GM12872 (cell line): ENCODE data around the gene MAP2K4.

Experiments used
- TF ChIP-seq, protein P1 (sequence below): IDR thresholded peaks from 3 replicates; pipeline ENCODE4 v1.5.1; 2011; ENCODE audit warnings: low read depth, mild to moderate bottlenecking, low read length, moderate library complexity; ENCODE audit not compliant: insufficient read depth

Gene MAP2K4

DNA sequence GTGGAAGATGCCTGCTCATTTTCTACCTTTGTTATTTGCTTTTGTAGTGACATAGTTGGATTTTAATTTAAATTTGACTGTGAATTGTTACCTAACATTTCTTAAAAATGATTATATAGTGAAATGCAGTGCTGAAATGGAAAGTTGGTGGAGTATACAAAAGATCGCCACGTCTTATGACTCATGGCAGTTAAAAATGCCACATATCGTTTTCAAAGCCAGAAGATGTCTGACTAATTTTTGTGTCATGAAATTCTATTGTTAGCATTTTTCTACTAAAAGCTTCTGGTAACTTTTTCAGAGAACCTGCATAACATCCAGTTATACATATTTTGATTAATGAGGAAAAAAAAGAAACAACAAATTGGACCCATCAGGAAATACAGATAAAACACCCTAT lies 20.6 kb downstream of the MAP2K4 start:
- TF ChIP-seq, protein P1, sequence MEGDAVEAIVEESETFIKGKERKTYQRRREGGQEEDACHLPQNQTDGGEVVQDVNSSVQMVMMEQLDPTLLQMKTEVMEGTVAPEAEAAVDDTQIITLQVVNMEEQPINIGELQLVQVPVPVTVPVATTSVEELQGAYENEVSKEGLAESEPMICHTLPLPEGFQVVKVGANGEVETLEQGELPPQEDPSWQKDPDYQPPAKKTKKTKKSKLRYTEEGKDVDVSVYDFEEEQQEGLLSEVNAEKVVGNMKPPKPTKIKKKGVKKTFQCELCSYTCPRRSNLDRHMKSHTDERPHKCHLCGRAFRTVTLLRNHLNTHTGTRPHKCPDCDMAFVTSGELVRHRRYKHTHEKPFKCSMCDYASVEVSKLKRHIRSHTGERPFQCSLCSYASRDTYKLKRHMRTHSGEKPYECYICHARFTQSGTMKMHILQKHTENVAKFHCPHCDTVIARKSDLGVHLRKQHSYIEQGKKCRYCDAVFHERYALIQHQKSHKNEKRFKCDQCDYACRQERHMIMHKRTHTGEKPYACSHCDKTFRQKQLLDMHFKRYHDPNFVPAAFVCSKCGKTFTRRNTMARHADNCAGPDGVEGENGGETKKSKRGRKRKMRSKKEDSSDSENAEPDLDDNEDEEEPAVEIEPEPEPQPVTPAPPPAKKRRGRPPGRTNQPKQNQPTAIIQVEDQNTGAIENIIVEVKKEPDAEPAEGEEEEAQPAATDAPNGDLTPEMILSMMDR: no peak

DNA sequence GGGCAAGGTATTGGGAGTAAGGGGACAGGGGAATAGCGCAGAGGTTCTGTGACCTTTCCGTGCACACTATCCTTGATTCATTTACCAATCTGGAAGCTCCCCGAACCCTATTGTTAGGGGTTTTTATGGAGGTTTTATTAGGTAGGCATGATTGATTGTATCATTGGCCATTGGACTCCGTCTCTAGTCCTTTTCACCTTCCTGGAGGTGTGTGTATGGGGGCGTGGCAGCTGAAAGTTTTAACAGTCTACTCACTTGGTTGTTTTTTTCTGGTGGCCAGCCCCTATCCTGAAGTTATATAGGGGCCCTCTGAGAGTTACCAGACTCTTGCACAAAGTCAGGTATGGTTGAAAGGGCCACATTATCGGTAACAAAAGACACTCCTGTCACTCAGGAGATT lies 23.0 kb downstream of the MAP2K4 start:
- TF ChIP-seq, protein P1: no peak

DNA sequence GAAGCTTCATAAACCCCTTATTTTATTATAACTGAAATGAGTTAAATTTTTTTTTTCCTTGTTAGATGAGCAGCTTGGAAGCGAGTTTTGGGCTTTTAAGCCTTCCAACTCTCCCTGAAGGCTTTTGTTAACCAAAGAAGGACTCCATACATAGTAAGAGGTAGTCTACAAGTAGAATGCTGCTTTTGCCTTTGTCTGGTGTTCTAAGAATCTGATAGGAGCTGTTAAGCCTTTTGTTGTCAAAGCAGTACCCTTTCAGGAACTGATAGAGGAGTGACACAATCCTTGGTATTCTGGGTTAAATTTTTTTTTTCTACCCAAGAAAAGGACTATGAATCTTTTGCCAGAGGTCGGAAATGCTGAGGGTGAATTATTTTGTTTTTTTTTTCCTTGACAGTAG lies 26.1 kb downstream of the MAP2K4 start:
- TF ChIP-seq, protein P1: no peak

DNA sequence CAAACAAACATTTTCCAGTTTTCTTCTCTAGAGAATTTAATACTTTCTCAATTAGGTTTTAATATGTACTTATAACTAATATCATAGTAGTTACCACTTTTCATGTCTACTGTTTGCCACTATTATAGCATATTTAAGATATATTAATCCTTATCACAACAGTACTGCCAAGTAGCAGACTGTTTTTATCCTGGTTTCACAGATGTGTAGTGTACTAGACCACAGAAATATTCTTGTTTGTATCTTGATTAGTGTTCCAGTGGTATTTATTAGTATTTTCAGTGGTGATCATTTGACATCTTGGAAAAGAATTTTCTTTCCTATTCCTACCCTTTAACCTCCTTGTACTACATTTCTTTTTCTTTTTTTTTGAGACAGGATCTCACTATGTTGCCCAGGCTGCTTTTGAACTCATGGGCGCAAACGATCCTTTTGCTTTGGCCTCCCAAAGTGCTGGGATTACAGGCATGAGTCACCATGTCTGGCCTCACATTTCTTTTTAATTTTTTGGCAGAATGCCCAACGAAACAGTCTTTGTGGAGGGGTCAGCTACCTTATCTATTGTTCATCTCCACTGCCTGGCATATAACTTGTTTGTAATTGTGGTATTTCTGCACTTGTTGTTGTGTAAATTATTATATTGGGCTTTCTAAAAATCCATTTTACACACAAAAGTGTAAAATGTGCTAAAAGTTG lies 27.2 kb downstream of the MAP2K4 start:
- TF ChIP-seq, protein P1: no peak

DNA sequence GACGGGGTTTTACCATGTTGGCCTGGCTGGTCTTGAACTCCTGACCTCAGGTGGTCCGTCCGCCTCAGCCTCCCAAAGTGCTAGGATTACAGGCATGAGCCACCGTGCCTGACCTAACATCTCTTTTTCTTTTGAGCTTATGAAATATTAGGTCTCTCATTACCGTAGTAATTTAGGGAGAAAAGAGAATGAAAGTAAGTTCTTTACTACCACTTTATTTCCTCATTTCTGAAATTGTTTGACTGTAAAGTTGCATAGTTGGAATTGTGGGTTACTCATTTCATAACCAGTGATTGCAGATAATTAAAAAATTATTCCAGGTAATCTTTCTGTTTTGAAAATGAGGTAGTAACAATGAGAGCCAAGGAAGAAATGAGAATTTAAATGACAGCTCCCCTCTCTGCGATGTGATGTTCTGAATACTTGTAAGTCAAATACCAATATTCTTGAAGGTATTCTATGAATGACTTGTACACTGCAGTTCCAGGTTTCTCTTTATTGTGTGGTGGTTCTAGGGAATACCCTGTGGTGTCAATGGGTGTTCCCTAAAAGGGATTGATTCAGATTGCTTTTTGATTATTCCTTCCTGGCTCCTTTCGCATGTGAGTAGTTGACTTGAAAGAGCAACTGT lies 28.3 kb downstream of the MAP2K4 start:
- TF ChIP-seq, protein P1: no peak

- TF ChIP-seq, protein P1: no peak
Measured at GRCh38 chr17:12050646-12051225, 30.1 kb downstream of the MAP2K4 start.

DNA sequence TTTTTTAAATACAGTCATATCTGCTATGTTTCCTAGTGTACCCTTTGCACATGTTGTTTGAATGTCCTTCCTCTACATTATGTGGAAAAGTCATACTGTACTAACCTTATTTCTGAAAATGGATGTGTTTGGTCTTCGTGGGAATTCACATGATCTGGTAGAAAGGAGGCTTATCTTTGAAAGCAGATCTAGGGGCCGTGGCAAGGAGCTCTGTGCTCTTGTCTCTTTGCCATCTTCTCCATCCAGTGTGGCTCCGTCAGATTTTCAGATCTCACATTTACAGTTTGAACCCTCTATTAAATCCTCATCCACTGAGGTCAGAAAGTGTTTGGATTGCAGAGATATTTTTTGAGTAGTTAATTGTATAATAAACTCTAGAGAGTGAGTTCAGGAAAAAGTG lies 32.9 kb downstream of the MAP2K4 start:
- TF ChIP-seq, protein P1: no peak
